Ishikawa (cell line): ENCODE results near the gene ACSL6.
A peak's percentile ranks its signal among the peaks of the same experiment; 100 is the strongest.

Experiments used
- CEBPB ChIP-seq: IDR thresholded peaks from 2 replicates; pipeline ENCODE4 v1.6.1; 2012
- CREB1 ChIP-seq: IDR thresholded peaks from 2 replicates; pipeline ENCODE4 v1.6.1; 2012; ENCODE audit warnings: low read depth
- EGR1 ChIP-seq: IDR thresholded peaks from 2 replicates; pipeline ENCODE4 v1.6.1; 2012
- EP300 ChIP-seq: IDR thresholded peaks from 2 replicates; pipeline ENCODE4 v1.6.1; 2012; ENCODE audit warnings: borderline replicate concordance
- FOXM1 ChIP-seq: IDR thresholded peaks from 2 replicates; pipeline ENCODE4 v1.6.1; 2012; ENCODE audit warnings: low read depth, borderline replicate concordance
- MAX ChIP-seq: IDR thresholded peaks from 2 replicates; pipeline ENCODE4 v1.6.1; 2012
- NFIC ChIP-seq: IDR thresholded peaks from 2 replicates; pipeline ENCODE4 v1.6.1; 2012
- RAD21 ChIP-seq: IDR thresholded peaks from 2 replicates; pipeline ENCODE4 v1.6.1; 2012; ENCODE audit warnings: low read depth
- REST ChIP-seq: IDR thresholded peaks from 2 replicates; pipeline ENCODE4 v1.6.1; 2012; ENCODE audit warnings: low read depth, mild to moderate bottlenecking
- TAF1 ChIP-seq: IDR thresholded peaks from 2 replicates; pipeline ENCODE4 v1.6.1; 2012; ENCODE audit warnings: low read depth, mild to moderate bottlenecking
- TCF12 ChIP-seq: IDR thresholded peaks from 2 replicates; pipeline ENCODE4 v1.6.1; 2012; ENCODE audit warnings: low read depth
- TEAD4 ChIP-seq: IDR thresholded peaks from 2 replicates; pipeline ENCODE4 v1.6.1; 2012
- USF1 ChIP-seq: IDR thresholded peaks from 2 replicates; pipeline ENCODE4 v1.6.1; 2012
- YY1 ChIP-seq: IDR thresholded peaks from 2 replicates; pipeline ENCODE4 v1.6.1; 2012; ENCODE audit warnings: low read depth
- ZBTB7A ChIP-seq: IDR thresholded peaks from 2 replicates; pipeline ENCODE4 v1.6.1; 2012; ENCODE audit warnings: low read depth

Gene ACSL6

GRCh38 chr5:132007399-132008162 is 3.9 kb downstream of the ACSL6 start:
- no peak for TF ChIP-seq EGR1
- peak; percentile 95 for TF ChIP-seq RAD21
- no peak for TF ChIP-seq YY1

- TF ChIP-seq EGR1 (no peak), FOXM1 (no peak), TEAD4 (no peak), MAX (no peak), RAD21 (no peak), USF1 (no peak), REST (no peak), YY1 (no peak)
These were observed 4.9 kb downstream of the ACSL6 start for GRCh38 chr5:132006331-132007120.

- TF ChIP-seq USF1 (no peak), FOXM1 (no peak), EP300 (no peak), RAD21 (no peak), TEAD4 (no peak), ZBTB7A (no peak), EGR1 (no peak), CREB1 (no peak), CEBPB (no peak), MAX (no peak), TCF12 (no peak), YY1 (no peak), REST (no peak), NFIC (no peak), TAF1 (no peak)
These were observed 5.9 kb downstream of the ACSL6 start for GRCh38 chr5:132005591-132005990.

GRCh38 chr5:132003982-132004381 is 7.5 kb downstream of the ACSL6 start:
- no peak for TF ChIP-seq REST
- TF ChIP-seq NFIC, result no peak
- no peak for TF ChIP-seq MAX
- TF ChIP-seq FOXM1, result no peak
- no peak for TF ChIP-seq CEBPB
- no peak for TF ChIP-seq ZBTB7A
- no peak for TF ChIP-seq TAF1
- no peak for TF ChIP-seq TCF12
